ENCODE measurements around the gene OSBPL9.

DNA sequence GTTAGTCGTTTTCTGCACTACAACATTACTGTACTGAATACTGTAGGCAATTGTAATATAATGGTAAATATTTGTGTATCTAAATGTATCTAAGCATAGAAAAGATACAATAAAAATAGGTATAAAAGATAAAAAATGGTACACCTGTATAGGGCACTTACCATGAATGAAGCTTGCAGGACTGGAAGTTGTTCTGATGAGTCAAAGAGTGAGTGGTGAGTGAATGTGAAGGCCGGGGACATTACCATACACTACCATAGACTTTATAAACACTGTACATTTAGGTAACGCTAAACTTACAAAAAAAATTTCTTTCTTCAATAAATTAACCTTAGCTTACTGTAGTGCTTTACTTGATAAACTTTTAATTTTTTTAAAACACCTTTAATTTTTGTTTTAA lies 13.5 kb downstream of the OSBPL9 start:
- TF ChIP-seq, protein P1, sequence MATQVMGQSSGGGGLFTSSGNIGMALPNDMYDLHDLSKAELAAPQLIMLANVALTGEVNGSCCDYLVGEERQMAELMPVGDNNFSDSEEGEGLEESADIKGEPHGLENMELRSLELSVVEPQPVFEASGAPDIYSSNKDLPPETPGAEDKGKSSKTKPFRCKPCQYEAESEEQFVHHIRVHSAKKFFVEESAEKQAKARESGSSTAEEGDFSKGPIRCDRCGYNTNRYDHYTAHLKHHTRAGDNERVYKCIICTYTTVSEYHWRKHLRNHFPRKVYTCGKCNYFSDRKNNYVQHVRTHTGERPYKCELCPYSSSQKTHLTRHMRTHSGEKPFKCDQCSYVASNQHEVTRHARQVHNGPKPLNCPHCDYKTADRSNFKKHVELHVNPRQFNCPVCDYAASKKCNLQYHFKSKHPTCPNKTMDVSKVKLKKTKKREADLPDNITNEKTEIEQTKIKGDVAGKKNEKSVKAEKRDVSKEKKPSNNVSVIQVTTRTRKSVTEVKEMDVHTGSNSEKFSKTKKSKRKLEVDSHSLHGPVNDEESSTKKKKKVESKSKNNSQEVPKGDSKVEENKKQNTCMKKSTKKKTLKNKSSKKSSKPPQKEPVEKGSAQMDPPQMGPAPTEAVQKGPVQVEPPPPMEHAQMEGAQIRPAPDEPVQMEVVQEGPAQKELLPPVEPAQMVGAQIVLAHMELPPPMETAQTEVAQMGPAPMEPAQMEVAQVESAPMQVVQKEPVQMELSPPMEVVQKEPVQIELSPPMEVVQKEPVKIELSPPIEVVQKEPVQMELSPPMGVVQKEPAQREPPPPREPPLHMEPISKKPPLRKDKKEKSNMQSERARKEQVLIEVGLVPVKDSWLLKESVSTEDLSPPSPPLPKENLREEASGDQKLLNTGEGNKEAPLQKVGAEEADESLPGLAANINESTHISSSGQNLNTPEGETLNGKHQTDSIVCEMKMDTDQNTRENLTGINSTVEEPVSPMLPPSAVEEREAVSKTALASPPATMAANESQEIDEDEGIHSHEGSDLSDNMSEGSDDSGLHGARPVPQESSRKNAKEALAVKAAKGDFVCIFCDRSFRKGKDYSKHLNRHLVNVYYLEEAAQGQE (IDR thresholded peaks at IDR 0.05; ENCODE audit: unreplicated experiment), result no peak
- TF ChIP-seq, protein P2, sequence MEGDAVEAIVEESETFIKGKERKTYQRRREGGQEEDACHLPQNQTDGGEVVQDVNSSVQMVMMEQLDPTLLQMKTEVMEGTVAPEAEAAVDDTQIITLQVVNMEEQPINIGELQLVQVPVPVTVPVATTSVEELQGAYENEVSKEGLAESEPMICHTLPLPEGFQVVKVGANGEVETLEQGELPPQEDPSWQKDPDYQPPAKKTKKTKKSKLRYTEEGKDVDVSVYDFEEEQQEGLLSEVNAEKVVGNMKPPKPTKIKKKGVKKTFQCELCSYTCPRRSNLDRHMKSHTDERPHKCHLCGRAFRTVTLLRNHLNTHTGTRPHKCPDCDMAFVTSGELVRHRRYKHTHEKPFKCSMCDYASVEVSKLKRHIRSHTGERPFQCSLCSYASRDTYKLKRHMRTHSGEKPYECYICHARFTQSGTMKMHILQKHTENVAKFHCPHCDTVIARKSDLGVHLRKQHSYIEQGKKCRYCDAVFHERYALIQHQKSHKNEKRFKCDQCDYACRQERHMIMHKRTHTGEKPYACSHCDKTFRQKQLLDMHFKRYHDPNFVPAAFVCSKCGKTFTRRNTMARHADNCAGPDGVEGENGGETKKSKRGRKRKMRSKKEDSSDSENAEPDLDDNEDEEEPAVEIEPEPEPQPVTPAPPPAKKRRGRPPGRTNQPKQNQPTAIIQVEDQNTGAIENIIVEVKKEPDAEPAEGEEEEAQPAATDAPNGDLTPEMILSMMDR (conservative IDR thresholded peaks at IDR 0.05; ENCODE audit: low read depth in 2 of 2), result no peak
- TF ChIP-seq POLR2AphosphoS5 (IDR thresholded peaks at IDR 0.05; ENCODE audit: low read depth) (no peak), JUNB (IDR thresholded peaks at IDR 0.05; ENCODE audit: unreplicated experiment) (no peak), EZH2 (IDR thresholded peaks at IDR 0.05; ENCODE audit: low read depth, unreplicated experiment) (no peak), EZH2phosphoT487 (IDR thresholded peaks at IDR 0.05; ENCODE audit: unreplicated experiment) (no peak), CREB1 (CRISPR knock-in tag; IDR thresholded peaks at IDR 0.05; ENCODE audit: low read depth) (no peak), ZNF114 (CRISPR knock-in tag; IDR thresholded peaks at IDR 0.05) (no peak)
- TF ChIP-seq, protein P3, sequence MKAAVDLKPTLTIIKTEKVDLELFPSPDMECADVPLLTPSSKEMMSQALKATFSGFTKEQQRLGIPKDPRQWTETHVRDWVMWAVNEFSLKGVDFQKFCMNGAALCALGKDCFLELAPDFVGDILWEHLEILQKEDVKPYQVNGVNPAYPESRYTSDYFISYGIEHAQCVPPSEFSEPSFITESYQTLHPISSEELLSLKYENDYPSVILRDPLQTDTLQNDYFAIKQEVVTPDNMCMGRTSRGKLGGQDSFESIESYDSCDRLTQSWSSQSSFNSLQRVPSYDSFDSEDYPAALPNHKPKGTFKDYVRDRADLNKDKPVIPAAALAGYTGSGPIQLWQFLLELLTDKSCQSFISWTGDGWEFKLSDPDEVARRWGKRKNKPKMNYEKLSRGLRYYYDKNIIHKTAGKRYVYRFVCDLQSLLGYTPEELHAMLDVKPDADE (IDR thresholded peaks at IDR 0.05), result no peak
